Duodenal mucosa (tissue), 2 donors: ENCODE data around the gene FXYD6.

Source experiments
- H3K27ac ChIP-seq: one replicate; pipeline ENCODE4 v1.7.0; 2013; ENCODE audit warnings: low read depth, low read length
- H3K27me3 ChIP-seq, 2 donors: one replicate each; pipeline ENCODE4 v1.7.0; 2013; ENCODE audit warnings: low read length in 2 of 2, control low read depth in 1 of 2; ENCODE audit not compliant: insufficient read depth in 2 of 2, control insufficient read depth in 1 of 2
- H3K36me3 ChIP-seq, 2 donors: one replicate each; pipeline ENCODE4 v1.7.0; 2013; ENCODE audit warnings: low read length in 2 of 2, control low read depth in 1 of 2; ENCODE audit not compliant: insufficient read depth in 2 of 2, control insufficient read depth in 1 of 2
- H3K4me1 ChIP-seq, 2 donors: one replicate each; pipeline ENCODE4 v1.7.0; 2013; ENCODE audit warnings: low read length in 2 of 2, control low read depth in 1 of 2; ENCODE audit not compliant: insufficient read depth in 2 of 2, control insufficient read depth in 1 of 2
- H3K4me3 ChIP-seq, 2 donors: one replicate each; pipeline ENCODE4 v1.7.0; 2013; ENCODE audit warnings: low read length in 2 of 2, low read depth in 1 of 2
- H3K9ac ChIP-seq, 2 donors: one replicate each; pipeline ENCODE4 v1.7.0; 2013; ENCODE audit warnings: low read length in 2 of 2, low read depth in 1 of 2
- H3K9me3 ChIP-seq, 2 donors: one replicate each; pipeline ENCODE4 v1.7.0; 2013; ENCODE audit warnings: low read length in 2 of 2, control low read depth in 1 of 2; ENCODE audit not compliant: control insufficient read depth in 1 of 2

FXYD6 gene

DNA sequence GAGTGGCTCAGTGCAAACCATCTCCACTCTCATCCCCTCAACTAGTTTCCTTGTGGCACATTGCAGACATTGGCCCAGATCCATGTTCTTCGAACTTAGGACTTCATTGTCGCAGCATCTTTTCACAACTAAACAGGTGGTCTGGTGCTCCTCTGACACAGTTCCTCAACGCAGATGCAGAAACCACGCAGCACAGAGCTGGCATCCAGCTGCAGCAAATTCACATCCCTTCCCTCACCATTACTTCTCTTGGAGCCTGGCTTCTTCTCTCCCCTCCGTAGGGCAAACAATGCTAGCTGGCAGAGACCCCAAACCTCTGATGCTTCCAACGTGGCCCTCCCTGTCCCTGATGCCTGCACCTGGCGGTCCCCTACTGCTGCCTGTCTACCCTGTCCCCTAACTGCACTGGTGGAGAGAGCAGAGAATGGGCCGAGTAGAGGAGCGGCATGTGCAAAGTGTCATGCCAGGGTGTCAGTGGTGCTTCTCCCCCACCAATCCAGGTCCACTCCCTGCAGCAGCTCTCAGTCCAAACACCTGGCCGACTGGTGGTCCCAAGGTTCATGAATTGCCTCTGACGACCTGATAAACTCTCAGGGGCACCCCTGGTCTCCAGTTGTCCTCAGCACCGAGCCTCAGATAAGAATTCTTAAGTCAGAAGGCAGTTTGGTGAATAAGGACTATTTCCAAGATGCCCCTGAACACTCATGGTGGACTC lies 34.6 kb upstream of the FXYD6 start:
- Histone ChIP-seq H3K9ac (no peak overlapping the region), H3K36me3 (no peaks in the 10 kb centered on the region), H3K27ac (no peak overlapping the region), H3K9me3 (no peaks in the 10 kb centered on the region), H3K4me3 (no peak overlapping the region), H3K27me3 (no peaks in the 10 kb centered on the region), H3K4me1 (peaks cover 7 to 38% of the 10 kb centered on the region in 2 donors)

DNA sequence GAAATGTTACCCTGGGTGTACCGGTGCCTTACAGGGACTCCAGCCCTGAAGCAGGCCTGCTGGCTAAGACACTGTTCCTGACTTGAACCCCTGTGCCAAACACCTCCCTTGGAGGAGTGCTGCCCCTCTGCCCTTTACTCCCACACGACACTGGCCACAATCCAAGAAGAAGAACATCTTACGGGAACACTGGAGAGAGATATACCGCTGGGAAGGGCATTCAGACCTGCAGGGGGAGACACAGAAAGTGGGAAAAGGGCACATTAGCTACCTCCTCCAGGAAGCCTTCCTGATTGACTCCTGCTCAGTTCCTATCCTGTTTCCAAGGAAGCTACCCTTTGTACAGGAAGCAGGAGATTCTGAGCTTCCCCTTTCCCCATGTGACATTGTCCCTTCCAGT lies 34.1 kb upstream of the FXYD6 start:
- no peak overlapping the region for H3K9ac ChIP-seq
- no peak overlapping the region for H3K4me3 ChIP-seq
- H3K36me3 ChIP-seq: no peaks in the 10 kb centered on the region
- H3K4me1 ChIP-seq: peaks cover 7 to 38% of the 10 kb centered on the region in 2 donors
- H3K27me3 ChIP-seq: no peaks in the 10 kb centered on the region
- H3K9me3 ChIP-seq: no peaks in the 10 kb centered on the region
- H3K27ac ChIP-seq: no peak overlapping the region

DNA sequence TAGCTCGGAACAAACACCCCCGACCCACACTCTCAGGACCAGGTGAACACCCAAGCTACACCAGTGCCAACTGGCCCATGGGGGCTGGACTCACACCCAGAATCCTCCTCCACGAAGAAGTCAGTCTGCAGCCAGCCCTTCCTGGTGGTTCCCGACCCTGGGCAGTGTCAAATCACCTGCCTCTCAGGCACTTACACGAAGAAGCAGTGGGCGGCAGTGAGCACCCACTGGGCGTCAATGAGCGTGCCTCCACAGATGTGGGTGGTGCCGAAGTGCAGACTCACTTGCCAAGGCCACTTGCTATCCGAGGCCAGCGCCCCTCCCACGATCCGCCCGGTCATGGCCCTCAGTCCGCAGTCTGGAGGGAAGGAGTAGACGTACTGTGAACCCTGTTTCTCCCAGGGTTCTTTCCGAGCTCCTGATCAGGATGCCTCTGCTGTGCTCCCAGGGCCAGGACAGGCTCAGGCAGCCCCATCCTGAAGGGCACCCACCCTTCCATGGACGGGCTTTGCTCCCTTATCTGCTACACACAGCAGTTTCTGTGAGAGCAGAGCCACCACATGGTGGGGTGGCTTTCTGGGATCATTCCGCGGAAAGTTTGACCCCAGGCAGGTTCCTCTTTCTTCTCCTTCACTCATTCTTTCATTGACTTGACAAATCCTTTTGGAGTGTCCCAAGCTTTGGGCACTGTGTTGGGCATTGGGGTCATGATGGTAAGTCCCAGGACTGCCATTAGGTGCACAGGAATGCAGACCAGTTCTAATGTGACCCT lies 33.3 kb upstream of the FXYD6 start:
- Histone ChIP-seq H3K36me3 (no peaks in the 10 kb centered on the region), H3K27ac (no peak overlapping the region), H3K4me1 (peaks cover 7 to 32% of the 10 kb centered on the region in 2 donors)

DNA sequence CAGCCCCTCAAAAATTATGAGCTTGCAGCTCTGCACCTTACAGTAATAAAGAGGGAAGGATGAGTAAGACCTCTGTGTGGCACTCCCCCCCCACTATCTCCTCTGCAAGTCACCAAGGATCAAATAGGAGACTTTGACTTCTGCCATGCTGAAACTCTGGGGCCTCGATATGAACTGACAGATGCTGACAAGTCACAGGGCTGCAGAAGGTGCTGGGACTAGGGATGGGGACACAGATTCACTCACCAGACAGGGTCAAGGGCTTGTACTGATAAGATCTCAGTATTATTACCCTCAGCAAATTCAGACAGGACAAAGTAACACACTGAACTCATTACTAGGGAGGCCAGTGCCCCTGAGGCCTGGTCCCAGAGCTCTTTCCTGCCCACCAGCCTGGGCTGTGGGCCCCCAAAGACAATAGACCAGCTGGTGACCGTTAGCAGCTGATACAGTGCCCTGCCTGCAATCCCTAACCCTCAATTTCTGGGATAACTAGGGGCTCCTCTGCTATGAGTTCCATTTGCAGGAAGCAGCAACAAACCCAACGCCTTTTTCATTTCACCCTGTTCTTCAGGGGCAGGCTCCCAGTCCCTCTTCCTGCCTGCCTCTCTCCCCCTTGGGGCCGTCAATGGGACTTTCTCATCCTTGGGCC lies 32.6 kb upstream of the FXYD6 start:
- H3K27me3 ChIP-seq: no peaks in the 10 kb centered on the region
- H3K4me1 ChIP-seq: peaks cover 7 to 31% of the 10 kb centered on the region in 2 donors
- H3K36me3 ChIP-seq: no peaks in the 10 kb centered on the region
- H3K4me3 ChIP-seq: no peak overlapping the region
- no peak overlapping the region for H3K9ac ChIP-seq
- H3K27ac ChIP-seq: no peak overlapping the region
- no peaks in the 10 kb centered on the region for H3K9me3 ChIP-seq

More for the DNA sequence above, 33.3 kb upstream of the FXYD6 start:
- Histone ChIP-seq H3K9me3 (no peaks in the 10 kb centered on the region), H3K9ac (no peak overlapping the region), H3K27me3 (no peaks in the 10 kb centered on the region), H3K4me3 (no peak overlapping the region)

DNA sequence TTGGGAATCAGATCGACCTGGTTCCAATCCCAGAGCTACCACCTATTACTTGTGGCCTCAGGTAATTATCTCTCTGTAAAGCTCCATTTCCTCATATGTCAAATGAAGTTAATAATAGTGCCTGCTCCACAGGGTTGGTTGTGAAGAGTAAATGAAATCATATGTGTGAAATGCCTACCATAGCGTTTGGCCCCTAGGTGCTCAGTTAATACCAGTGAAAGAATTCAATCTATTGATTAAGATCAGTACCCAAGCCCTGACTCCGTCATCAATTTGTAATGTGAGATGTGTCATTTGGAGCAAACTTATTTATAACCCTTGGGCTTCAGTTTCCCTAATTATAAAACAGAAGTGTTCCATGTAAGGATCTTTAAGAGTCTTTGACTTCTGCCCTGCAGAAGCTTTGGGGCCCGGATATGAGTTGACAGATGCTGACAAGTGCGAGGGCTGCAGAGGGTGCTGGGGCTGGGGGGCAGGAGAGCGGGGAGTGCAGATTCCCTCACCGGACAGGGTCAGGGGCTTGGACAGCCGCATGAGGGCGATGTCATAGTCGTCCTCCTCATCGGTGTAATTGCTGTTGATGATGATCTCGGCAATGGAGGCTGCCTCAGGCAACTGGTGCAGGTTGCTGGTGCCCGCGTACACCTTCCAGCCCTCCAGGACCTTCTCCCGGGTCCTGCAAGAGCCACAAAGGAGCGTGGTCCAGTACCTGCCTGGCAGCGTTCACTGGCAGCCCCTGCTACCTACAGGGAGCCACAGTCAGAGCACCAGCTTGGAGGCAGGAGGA lies 31.8 kb upstream of the FXYD6 start:
- H3K9me3 ChIP-seq: no peaks in the 10 kb centered on the region

DNA sequence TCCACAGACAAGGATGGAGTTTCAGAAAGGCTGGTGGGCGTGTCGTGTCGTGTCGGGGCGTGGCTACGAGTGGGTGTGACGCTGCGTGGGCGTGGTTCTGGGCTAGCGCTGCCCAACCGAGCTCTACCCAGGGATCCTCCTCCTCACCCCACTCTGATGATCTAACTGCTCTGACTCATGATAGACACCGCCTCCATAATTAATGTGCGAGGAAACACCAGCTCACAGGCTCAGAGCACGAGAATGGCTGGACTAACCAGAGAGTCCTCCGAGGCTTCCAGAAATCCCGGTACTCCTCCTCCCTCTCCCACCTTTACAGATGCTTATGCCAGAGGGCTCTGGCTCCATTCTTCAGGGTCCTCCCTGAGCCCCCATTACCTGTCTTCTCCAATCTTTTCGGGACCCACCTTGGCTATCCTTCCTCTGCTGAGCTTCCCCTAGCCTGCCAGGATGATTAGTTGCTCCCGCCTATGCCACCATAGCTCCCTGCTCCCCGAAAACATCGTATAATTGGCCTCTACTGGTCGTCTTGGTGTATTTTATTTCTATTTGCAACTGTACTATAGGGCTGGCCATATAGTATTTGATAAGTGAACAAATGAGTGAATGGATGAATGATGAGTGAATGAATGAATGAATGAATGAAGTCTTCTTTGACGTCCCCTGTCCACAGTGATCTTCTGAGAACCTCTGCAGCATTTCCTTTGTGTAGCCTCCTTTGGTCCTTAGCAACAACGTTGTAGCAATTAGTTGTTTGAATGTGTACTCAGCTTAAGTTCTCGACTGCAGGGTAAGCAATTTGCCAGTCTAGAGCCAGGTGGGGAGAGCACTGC lies 31.0 kb upstream of the FXYD6 start:
- Histone ChIP-seq H3K9me3 (no peaks in the 10 kb centered on the region), H3K4me3 (peak overlapping the region; percentile 37 to 42), H3K27ac (no peak overlapping the region), H3K27me3 (no peaks in the 10 kb centered on the region), H3K36me3 (no peaks in the 10 kb centered on the region), H3K9ac (peak overlapping the region; percentile 44 to 48), H3K4me1 (peaks cover 7 to 31% of the 10 kb centered on the region in 2 donors)

More for the DNA sequence above, 31.8 kb upstream of the FXYD6 start:
- Histone ChIP-seq H3K36me3 (no peaks in the 10 kb centered on the region), H3K9ac (no peak overlapping the region), H3K27ac (no peak overlapping the region), H3K4me3 (no peak overlapping the region), H3K27me3 (no peaks in the 10 kb centered on the region), H3K4me1 (peaks cover 7 to 31% of the 10 kb centered on the region in 2 donors)

DNA sequence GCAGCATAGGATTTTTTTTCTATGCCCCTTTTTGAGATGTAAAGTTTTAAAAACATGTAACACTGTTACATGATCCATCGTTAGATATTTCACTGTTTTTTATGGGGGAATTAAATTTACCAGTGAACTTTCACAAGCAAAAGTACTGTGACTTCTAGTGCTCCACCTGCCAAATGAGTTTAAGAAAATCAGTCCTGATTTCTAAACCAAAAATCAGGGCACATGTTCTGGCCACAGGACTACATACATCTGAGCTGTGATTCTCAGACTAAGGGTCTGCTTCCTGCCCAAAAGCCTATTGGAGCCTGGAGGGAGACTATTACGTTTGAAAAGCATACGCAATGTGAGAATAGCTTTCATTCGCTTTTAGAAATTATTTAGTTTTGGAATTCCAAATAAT lies 30.3 kb upstream of the FXYD6 start:
- peaks cover 7 to 31% of the 10 kb centered on the region in 2 donors for H3K4me1 ChIP-seq
- no peaks in the 10 kb centered on the region for H3K36me3 ChIP-seq
- H3K27me3 ChIP-seq: no peaks in the 10 kb centered on the region
- H3K4me3 ChIP-seq: no peak overlapping the region
- H3K27ac ChIP-seq: no peak overlapping the region
- H3K9ac ChIP-seq: no peak overlapping the region
- H3K9me3 ChIP-seq: no peaks in the 10 kb centered on the region

DNA sequence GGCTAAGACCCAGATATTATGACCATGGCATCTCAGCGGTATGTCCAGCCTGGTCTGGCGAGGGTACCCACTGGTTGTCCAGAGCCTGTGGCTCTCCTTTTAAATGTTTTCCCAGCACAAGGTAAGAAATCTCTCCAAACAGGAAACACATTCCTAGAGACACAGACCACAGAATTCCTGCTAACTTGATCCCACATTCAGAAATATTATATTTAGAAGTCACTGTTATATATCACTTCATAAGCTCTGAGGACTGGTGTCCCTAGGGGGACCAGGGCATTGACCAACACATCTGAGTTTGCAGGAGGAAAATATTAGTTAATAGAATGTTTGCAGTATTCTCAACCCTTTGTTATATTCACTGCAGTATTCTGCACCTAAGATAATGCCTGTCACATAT lies 29.7 kb upstream of the FXYD6 start:
- H3K4me1 ChIP-seq: peaks cover 7 to 31% of the 10 kb centered on the region in 2 donors
- H3K27me3 ChIP-seq: no peaks in the 10 kb centered on the region
- no peak overlapping the region for H3K9ac ChIP-seq
- H3K36me3 ChIP-seq: no peaks in the 10 kb centered on the region
- H3K4me3 ChIP-seq: no peak overlapping the region
- H3K9me3 ChIP-seq: no peaks in the 10 kb centered on the region
- no peak overlapping the region for H3K27ac ChIP-seq

DNA sequence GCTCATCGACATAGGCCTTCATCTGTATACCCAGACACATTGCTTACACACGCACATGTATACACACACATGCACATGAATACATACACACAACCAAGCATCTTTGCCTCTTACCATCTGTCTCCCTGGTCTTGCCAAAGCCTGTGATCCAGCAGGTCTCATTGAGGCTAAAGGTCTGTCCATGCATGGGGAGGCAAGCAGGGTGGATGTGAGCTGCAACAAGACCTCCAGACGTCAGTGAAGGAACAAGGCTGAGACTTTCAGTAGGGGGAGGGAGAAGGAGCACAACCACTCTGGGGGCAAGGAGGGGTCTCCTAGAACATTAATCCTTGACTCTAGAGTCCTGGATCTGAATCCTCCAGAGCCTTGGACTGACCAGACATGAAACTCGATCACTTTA lies 29.1 kb upstream of the FXYD6 start:
- Histone ChIP-seq H3K27ac (no peak overlapping the region), H3K4me3 (no peak overlapping the region), H3K27me3 (no peaks in the 10 kb centered on the region), H3K9ac (no peak overlapping the region), H3K9me3 (no peaks in the 10 kb centered on the region), H3K4me1 (peaks cover 7 to 29% of the 10 kb centered on the region in 2 donors), H3K36me3 (no peaks in the 10 kb centered on the region)
